GM12864 (cell line): ENCODE results near the gene MAN1B1.
A peak's percentile ranks its signal among the peaks of the same experiment; 100 is the strongest.

Experiments used
- DNase-seq: peaks from one replicate; pipeline ENCODE4 v3.0.0-alpha.2; 2011; ENCODE audit warnings: low read depth
- H3K4me3 ChIP-seq: 2 replicates; pipeline ENCODE4 v1.5.1; 2011; ENCODE audit warnings: mild to moderate bottlenecking, low read depth, low read length, control low read depth
- TF ChIP-seq, protein P1 (sequence below): IDR thresholded peaks from 2 replicates; pipeline ENCODE4 v1.5.1; 2011; ENCODE audit warnings: low read depth, mild to moderate bottlenecking, moderate library complexity, low read length, control low read depth, inconsistent platforms; ENCODE audit errors: missing control alignments

The MAN1B1 gene

DNA sequence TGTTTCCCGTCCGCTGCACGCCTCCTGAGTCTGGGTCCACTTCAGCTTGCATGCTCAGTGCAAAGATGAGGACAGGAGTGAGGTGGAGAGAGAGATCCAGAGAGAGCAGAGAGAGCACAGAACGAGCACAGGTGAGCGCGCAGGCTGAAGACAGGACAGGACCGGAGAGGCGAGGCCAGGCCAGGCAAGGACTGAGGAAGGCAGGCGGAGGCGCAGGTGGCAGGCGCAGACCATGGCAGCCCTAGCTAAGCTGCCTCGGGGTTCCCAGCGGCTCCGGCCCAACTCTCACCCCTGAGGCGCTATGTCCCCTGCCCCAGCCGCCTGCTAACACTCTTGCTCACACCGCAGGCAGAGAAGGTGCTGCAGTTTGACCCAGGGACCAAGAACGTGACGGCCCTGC lies 61.9 kb downstream of the MAN1B1 start:
- TF ChIP-seq, protein P1, sequence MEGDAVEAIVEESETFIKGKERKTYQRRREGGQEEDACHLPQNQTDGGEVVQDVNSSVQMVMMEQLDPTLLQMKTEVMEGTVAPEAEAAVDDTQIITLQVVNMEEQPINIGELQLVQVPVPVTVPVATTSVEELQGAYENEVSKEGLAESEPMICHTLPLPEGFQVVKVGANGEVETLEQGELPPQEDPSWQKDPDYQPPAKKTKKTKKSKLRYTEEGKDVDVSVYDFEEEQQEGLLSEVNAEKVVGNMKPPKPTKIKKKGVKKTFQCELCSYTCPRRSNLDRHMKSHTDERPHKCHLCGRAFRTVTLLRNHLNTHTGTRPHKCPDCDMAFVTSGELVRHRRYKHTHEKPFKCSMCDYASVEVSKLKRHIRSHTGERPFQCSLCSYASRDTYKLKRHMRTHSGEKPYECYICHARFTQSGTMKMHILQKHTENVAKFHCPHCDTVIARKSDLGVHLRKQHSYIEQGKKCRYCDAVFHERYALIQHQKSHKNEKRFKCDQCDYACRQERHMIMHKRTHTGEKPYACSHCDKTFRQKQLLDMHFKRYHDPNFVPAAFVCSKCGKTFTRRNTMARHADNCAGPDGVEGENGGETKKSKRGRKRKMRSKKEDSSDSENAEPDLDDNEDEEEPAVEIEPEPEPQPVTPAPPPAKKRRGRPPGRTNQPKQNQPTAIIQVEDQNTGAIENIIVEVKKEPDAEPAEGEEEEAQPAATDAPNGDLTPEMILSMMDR, result no peak
- DNase-seq, result no peak
- H3K4me3 ChIP-seq, result no peak overlapping the region

GRCh38 chr9:137149363-137149762 lies 62.6 kb downstream of the MAN1B1 start:
- no peak for DNase-seq
- TF ChIP-seq, protein P1, result no peak
- no peak overlapping the region; the same call in 1 of the 2 replicates for H3K4me3 ChIP-seq

DNA sequence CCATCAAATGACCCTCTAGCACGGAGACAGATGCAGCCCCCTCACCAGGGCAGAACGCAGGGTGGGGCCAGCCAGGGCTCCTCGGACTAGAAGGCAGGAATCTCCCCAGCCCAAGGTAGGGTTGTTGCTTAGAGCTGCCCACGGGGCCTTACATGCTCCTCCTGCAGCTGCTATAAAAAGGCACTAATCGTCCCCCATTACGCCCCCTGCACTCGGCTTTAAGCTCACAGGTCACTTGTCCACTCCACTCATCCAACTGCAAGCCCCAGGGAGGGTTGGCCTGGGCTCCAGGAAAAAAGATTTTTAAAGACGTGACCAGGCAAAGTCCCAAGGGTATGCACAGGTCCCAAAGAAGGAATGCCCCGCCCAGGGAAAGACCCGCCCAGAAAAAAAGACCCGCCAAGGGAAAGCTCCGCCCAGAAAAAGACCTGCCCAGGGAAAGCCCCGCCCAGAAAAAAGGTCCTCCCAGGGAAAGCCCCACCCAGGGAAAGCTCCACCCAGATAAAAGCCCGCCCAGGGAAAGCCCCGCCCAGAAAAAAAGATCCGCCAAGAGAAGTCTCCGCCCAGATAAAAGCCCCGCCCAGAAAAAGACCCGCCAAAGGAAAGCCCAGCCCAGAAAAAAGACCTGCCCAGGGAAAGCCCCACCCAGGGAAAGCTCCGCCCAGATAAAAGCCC lies 63.3 kb downstream of the MAN1B1 start:
- TF ChIP-seq, protein P1, result no peak
- peak; percentile 54 for DNase-seq

GRCh38 chr9:137150617-137151457 lies 64.1 kb downstream of the MAN1B1 start:
- TF ChIP-seq, protein P1, result no peak
- peak; percentile 53 for DNase-seq
- H3K4me3 ChIP-seq, result no peak overlapping the region

More for the DNA sequence above, 63.3 kb downstream of the MAN1B1 start:
- H3K4me3 ChIP-seq, result peak overlapping the region; percentile 22

DNA sequence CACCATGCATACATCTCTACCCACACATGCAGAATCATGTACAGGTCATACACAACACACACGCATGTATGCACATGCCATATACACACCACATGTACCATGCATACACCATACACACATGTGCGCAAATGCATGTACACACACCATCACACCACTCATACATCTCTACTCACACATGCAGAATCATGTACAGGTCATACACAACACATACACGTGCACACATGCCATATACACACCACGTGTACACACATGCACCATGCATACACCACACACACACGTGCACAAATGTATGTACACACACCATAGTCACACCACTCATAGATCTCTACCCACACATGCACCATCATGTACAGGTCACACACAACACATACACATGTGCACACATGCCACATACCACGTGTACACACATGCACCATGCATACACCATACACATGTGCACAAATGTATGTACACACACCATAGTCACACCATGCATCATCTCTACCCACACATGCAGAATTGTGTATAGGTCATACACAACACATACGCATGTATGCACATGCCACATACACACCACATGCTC lies 66.1 kb downstream of the MAN1B1 start:
- H3K4me3 ChIP-seq, result no peak overlapping the region
- DNase-seq, result no peak
- TF ChIP-seq, protein P1, result no peak

GRCh38 chr9:137156567-137157375 lies 70.0 kb downstream of the MAN1B1 start:
- DNase-seq, result no peak
- H3K4me3 ChIP-seq, result peak overlapping the region; percentile 47
- TF ChIP-seq, protein P1, result no peak
